Neural cell (in vitro differentiated cells): ENCODE measurements around the gene KCNQ2.

Experiments
- CTCF ChIP-seq: fragments of 450-650 bp; IDR thresholded peaks from 2 replicates; pipeline ENCODE4 v1.5.1; 2014; ENCODE audit warnings: antibody characterized with exemption, mild to moderate bottlenecking, moderate library complexity; ENCODE audit not compliant: poor library complexity, severe bottlenecking
- EP300 ChIP-seq: fragments of 450-650 bp; conservative IDR thresholded peaks from 2 replicates; pipeline ENCODE4 v1.6.1; 2014; ENCODE audit warnings: antibody characterized with exemption, mild to moderate bottlenecking, moderate library complexity; ENCODE audit not compliant: poor library complexity, severe bottlenecking
- POLR2AphosphoS5 ChIP-seq: IDR thresholded peaks from 2 replicates; pipeline ENCODE4 v1.6.1; 2012

GRCh38 chr20:63445075-63445734, 27.2 kb downstream of the KCNQ2 start:
- TF ChIP-seq CTCF = no peak
- TF ChIP-seq POLR2AphosphoS5 = no peak
- TF ChIP-seq EP300 = no peak
